ENCODE measurements around the gene HMGN3. TPM values are rescaled to one million over a fixed set of nuclear protein-coding genes. Genes with fewer than 3 reads are reported as not detected.

HMGN3 gene
- total RNA-seq, 4 donors from 2014 or later, result 9.4 to 33.5 (median 21.6) TPM

- TF ChIP-seq POLR2A (IDR thresholded peaks at IDR 0.05), result no peak
- no peak for TF ChIP-seq POLR2AphosphoS5 (IDR thresholded peaks at IDR 0.05)
- no peak for TF ChIP-seq EP300 (IDR thresholded peaks at IDR 0.05; ENCODE audit: low read depth)
- TF ChIP-seq, protein P1, sequence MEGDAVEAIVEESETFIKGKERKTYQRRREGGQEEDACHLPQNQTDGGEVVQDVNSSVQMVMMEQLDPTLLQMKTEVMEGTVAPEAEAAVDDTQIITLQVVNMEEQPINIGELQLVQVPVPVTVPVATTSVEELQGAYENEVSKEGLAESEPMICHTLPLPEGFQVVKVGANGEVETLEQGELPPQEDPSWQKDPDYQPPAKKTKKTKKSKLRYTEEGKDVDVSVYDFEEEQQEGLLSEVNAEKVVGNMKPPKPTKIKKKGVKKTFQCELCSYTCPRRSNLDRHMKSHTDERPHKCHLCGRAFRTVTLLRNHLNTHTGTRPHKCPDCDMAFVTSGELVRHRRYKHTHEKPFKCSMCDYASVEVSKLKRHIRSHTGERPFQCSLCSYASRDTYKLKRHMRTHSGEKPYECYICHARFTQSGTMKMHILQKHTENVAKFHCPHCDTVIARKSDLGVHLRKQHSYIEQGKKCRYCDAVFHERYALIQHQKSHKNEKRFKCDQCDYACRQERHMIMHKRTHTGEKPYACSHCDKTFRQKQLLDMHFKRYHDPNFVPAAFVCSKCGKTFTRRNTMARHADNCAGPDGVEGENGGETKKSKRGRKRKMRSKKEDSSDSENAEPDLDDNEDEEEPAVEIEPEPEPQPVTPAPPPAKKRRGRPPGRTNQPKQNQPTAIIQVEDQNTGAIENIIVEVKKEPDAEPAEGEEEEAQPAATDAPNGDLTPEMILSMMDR (IDR thresholded peaks at IDR 0.05), result no peak
- Histone ChIP-seq H3K27me3 (no peaks in the 10 kb centered on the region), H3K9me3 (no peaks in the 10 kb centered on the region), H3K4me3 (no peak overlapping the region), H3K36me3 (no peaks in the 10 kb centered on the region), H3K4me1 (no peaks in the 10 kb centered on the region), H3K27ac (no peak overlapping the region)
- DNase-seq, result no peak
- in situ Hi-C loops (cut with MboI; ENCODE audit: low pct_ligation_motif_present in 1 of 4, low pct_unique_long_range_greater_than_20kb in 1 of 4, low sequenced_read_pairs in 3 of 4), result no loop called here
- intact Hi-C loops (cut with DNase I; ENCODE audit: low total_unique reads), result no loop called here
- WGBS, 2 donors (ENCODE audit: low coverage in 1 of 2), result 65 to 71% methylated on average over 9 of the region's 9 CpGs
Measured at GRCh38 chr6:79167931-79168694, 66.4 kb downstream of the HMGN3 start.

DNA sequence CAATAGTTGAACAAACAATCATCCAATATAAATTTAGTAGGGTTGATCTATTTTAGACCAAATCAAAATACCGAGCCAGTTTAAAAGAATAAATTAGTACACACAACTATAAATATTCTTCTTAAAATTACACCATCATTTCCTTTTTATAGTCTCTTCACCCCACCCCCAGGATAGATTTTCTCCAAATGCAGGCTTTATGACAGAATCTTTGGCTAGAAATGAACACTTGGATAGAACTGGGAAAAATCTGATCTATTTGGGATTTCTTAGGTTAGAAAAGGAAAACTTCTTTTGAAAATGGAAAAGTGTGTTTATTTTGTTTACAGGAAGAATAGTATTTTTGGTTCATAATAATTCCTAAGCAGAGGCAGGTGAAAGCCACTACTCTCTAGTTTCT is 74.6 kb downstream of the HMGN3 start:
- 62 to 82% methylated on average over 1 of the region's 1 CpG for WGBS, 2 donors (ENCODE audit: low coverage in 1 of 2)
- in situ Hi-C loops (cut with MboI; ENCODE audit: low pct_ligation_motif_present in 1 of 4, low pct_unique_long_range_greater_than_20kb in 1 of 4, low sequenced_read_pairs in 3 of 4) (no loop called here), intact Hi-C loops (cut with DNase I; ENCODE audit: low total_unique reads) (no loop called here)
- H3K27me3 ChIP-seq, result no peaks in the 10 kb centered on the region
- TF ChIP-seq, protein P1 (IDR thresholded peaks at IDR 0.05), result no peak
- TF ChIP-seq POLR2A (IDR thresholded peaks at IDR 0.05) (no peak), POLR2AphosphoS5 (IDR thresholded peaks at IDR 0.05) (no peak), EP300 (IDR thresholded peaks at IDR 0.05; ENCODE audit: low read depth) (no peak)
- no peaks in the 10 kb centered on the region for H3K9me3 ChIP-seq
- H3K27ac ChIP-seq, result no peak overlapping the region
- no peaks in the 10 kb centered on the region for H3K36me3 ChIP-seq
- H3K4me1 ChIP-seq, result no peaks in the 10 kb centered on the region
- no peak for DNase-seq
- H3K4me3 ChIP-seq, result no peak overlapping the region

- H3K4me3 ChIP-seq, result no peak overlapping the region
- no peaks in the 10 kb centered on the region for H3K9me3 ChIP-seq
- 36 to 69% methylated on average over 3 to 5 of the region's 5 CpGs for WGBS, 2 donors (ENCODE audit: low coverage in 1 of 2)
- no peak for TF ChIP-seq POLR2AphosphoS5 (IDR thresholded peaks at IDR 0.05)
- no peak for TF ChIP-seq EP300 (IDR thresholded peaks at IDR 0.05; ENCODE audit: low read depth)
- TF ChIP-seq, protein P1 (IDR thresholded peaks at IDR 0.05), result no peak
- no peak for TF ChIP-seq POLR2A (IDR thresholded peaks at IDR 0.05)
- DNase-seq, result no peak
- no peaks in the 10 kb centered on the region for H3K4me1 ChIP-seq
- no peaks in the 10 kb centered on the region for H3K36me3 ChIP-seq
- no peak overlapping the region for H3K27ac ChIP-seq
- in situ Hi-C loops (cut with MboI; ENCODE audit: low pct_ligation_motif_present in 1 of 4, low pct_unique_long_range_greater_than_20kb in 1 of 4, low sequenced_read_pairs in 3 of 4) (no loop called here), intact Hi-C loops (cut with DNase I; ENCODE audit: low total_unique reads) (no loop called here)
- no peaks in the 10 kb centered on the region for H3K27me3 ChIP-seq
Measured at GRCh38 chr6:79158856-79159516, 75.5 kb downstream of the HMGN3 start.

GRCh38 chr6:79157961-79158644 is 76.4 kb downstream of the HMGN3 start:
- Histone ChIP-seq H3K4me1 (no peaks in the 10 kb centered on the region), H3K27me3 (no peaks in the 10 kb centered on the region), H3K4me3 (no peak overlapping the region), H3K27ac (no peak overlapping the region), H3K9me3 (no peaks in the 10 kb centered on the region), H3K36me3 (no peaks in the 10 kb centered on the region)
- in situ Hi-C loops (cut with MboI; ENCODE audit: low pct_ligation_motif_present in 1 of 4, low pct_unique_long_range_greater_than_20kb in 1 of 4, low sequenced_read_pairs in 3 of 4) (no loop called here), intact Hi-C loops (cut with DNase I; ENCODE audit: low total_unique reads) (no loop called here)
- TF ChIP-seq, protein P1 (IDR thresholded peaks at IDR 0.05), result no peak
- TF ChIP-seq POLR2AphosphoS5 (IDR thresholded peaks at IDR 0.05) (no peak), POLR2A (IDR thresholded peaks at IDR 0.05) (no peak), EP300 (IDR thresholded peaks at IDR 0.05; ENCODE audit: low read depth) (no peak)
- no peak for DNase-seq
- 60 to 72% methylated on average over 2 to 3 of the region's 3 CpGs for WGBS, 2 donors (ENCODE audit: low coverage in 1 of 2)
